ENCODE measurements around the gene COQ2. TPM values are rescaled to one million over a fixed set of nuclear protein-coding genes. Genes with fewer than 3 reads are reported as not detected.

COQ2 gene
- total RNA-seq, 2 experiments from 2014 or later = 12.1 to 14.4 TPM

- H3K79me2 ChIP-seq (ENCODE audit: insufficient read depth, low read depth, low read length) = no peaks in the 10 kb centered on the region
- intact Hi-C loops (cut with micrococcal nuclease; ENCODE audit: unreplicated experiment) = no loop called here
- DNase-seq (ENCODE audit: low spot score) = no peak
- no peak overlapping the region for H3K4me3 ChIP-seq (ENCODE audit: low read depth, low read length, poor library complexity, severe bottlenecking)
- H3K9me3 ChIP-seq (ENCODE audit: low read length) = no peaks in the 10 kb centered on the region
- no TSS peak for BruUV-seq (replicated peaks)
- CTCF ChIA-PET (ENCODE audit: unreplicated experiment) = no interaction called here
- peaks cover 36% of the 10 kb centered on the region for H3K36me3 ChIP-seq (ENCODE audit: insufficient read depth, low read length)
- no peak overlapping the region for H3K4me2 ChIP-seq (ENCODE audit: low read length)
- no peak overlapping the region for H3K27ac ChIP-seq (ENCODE audit: low read depth, low read length, poor library complexity, severe bottlenecking)
- H2AFZ ChIP-seq (ENCODE audit: low read length) = no peak overlapping the region
- POLR2A ChIA-PET = interaction anchor here (0.6 kb wide), 1 partner anchor 31 kb away, joined by 3 read pairs; no protein-coding TSS in a partner anchor
- H4K20me1 ChIP-seq (ENCODE audit: insufficient read depth, low read length) = no peaks in the 10 kb centered on the region
- no peaks in the 10 kb centered on the region for H3K9me2 ChIP-seq (ENCODE audit: insufficient read depth, low read length)
- TF ChIP-seq EZH2phosphoT487 (IDR thresholded peaks at IDR 0.05; ENCODE audit: borderline replicate concordance, low read depth, low read length) (no peak), CTCF (conservative IDR thresholded peaks at IDR 0.05; ENCODE audit: low read length) (no peak)
- peaks cover 40% of the 10 kb centered on the region for H3K4me1 ChIP-seq (ENCODE audit: insufficient read depth, low read length, poor library complexity, severe bottlenecking)
These were observed 25.0 kb downstream of the COQ2 start for GRCh38 chr4:83259586-83259985.

DNA sequence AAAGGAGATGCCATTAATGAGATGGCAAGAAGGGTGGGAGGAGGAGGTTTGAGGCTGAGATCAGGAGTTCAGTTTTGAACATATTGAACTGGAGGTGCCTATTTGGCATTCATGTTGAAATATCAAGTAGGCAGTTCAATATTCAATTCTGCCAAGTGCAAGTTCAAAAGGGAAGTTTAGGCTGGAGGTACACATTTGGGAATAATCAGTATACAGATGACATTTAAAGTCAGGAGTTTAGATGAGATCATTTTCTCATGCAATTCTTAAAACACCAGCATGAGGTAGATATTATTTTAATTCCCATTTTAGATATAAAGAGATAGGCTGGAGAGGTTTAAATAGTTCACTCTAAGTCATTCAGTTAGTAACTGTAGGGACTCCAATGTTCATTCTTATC is 26.1 kb downstream of the COQ2 start:
- POLR2A ChIA-PET = interaction anchor here (0.6 kb wide), 1 partner anchor 17 kb away, joined by 4 read pairs; no protein-coding TSS in a partner anchor
- peaks cover 32% of the 10 kb centered on the region for H3K36me3 ChIP-seq (ENCODE audit: insufficient read depth, low read length)
- intact Hi-C loops (cut with micrococcal nuclease; ENCODE audit: unreplicated experiment) = no loop called here
- H3K4me3 ChIP-seq (ENCODE audit: low read depth, low read length, poor library complexity, severe bottlenecking) = no peak overlapping the region
- H3K4me2 ChIP-seq (ENCODE audit: low read length) = no peak overlapping the region
- H3K9me2 ChIP-seq (ENCODE audit: insufficient read depth, low read length) = no peaks in the 10 kb centered on the region
- CTCF ChIA-PET (ENCODE audit: unreplicated experiment) = no interaction called here
- H3K4me1 ChIP-seq (ENCODE audit: insufficient read depth, low read length, poor library complexity, severe bottlenecking) = peaks cover 42% of the 10 kb centered on the region
- DNase-seq (ENCODE audit: low spot score) = no peak
- H3K79me2 ChIP-seq (ENCODE audit: insufficient read depth, low read depth, low read length) = no peaks in the 10 kb centered on the region
- no peaks in the 10 kb centered on the region for H3K9me3 ChIP-seq (ENCODE audit: low read length)
- H3K27ac ChIP-seq (ENCODE audit: low read depth, low read length, poor library complexity, severe bottlenecking) = no peak overlapping the region
- TF ChIP-seq EZH2phosphoT487 (IDR thresholded peaks at IDR 0.05; ENCODE audit: borderline replicate concordance, low read depth, low read length) = no peak
- TF ChIP-seq CTCF (conservative IDR thresholded peaks at IDR 0.05; ENCODE audit: low read length) = no peak
- H4K20me1 ChIP-seq (ENCODE audit: insufficient read depth, low read length) = no peaks in the 10 kb centered on the region
- no peak overlapping the region for H2AFZ ChIP-seq (ENCODE audit: low read length)
- no TSS peak for BruUV-seq (replicated peaks)

DNA sequence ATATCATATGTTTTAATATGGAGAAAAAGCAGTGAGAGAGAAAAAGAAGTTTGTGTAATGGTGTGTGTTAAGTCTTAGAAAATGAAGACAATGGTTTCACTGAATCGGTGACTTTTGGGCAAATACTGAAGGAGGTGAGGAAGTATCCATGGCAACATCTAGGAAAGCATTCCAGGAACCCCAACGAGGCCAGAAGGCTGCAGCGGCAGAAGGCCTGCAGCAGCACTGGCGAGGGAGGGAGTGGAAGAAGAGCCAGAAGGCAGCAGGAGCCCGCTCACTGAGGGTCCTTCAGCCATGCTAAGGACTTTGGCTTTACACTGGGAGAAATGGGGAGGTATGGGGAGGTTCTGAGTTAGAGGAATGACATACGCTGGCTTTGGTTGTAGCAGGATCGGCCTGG is 26.8 kb downstream of the COQ2 start:
- no peaks in the 10 kb centered on the region for H3K9me3 ChIP-seq (ENCODE audit: low read length)
- H3K36me3 ChIP-seq (ENCODE audit: insufficient read depth, low read length) = peaks cover 26% of the 10 kb centered on the region
- H2AFZ ChIP-seq (ENCODE audit: low read length) = no peak overlapping the region
- no peak for TF ChIP-seq CTCF (conservative IDR thresholded peaks at IDR 0.05; ENCODE audit: low read length)
- no peak for TF ChIP-seq EZH2phosphoT487 (IDR thresholded peaks at IDR 0.05; ENCODE audit: borderline replicate concordance, low read depth, low read length)
- ChIA-PET CTCF (ENCODE audit: unreplicated experiment) (no interaction called here), POLR2A (interaction anchor here (0.7 kb wide), 3 partner anchors 142 to 1408 kb away, joined by 5 to 7 read pairs (median 5); no protein-coding TSS in a partner anchor)
- H3K4me1 ChIP-seq (ENCODE audit: insufficient read depth, low read length, poor library complexity, severe bottlenecking) = peaks cover 49% of the 10 kb centered on the region
- no peaks in the 10 kb centered on the region for H4K20me1 ChIP-seq (ENCODE audit: insufficient read depth, low read length)
- no TSS peak for BruUV-seq (replicated peaks)
- H3K4me2 ChIP-seq (ENCODE audit: low read length) = no peak overlapping the region
- intact Hi-C loops (cut with micrococcal nuclease; ENCODE audit: unreplicated experiment) = loop anchor here (2.0 kb wide), 1 partner anchor 147 kb away; no protein-coding TSS in a partner anchor
- no peaks in the 10 kb centered on the region for H3K79me2 ChIP-seq (ENCODE audit: insufficient read depth, low read depth, low read length)
- H3K4me3 ChIP-seq (ENCODE audit: low read depth, low read length, poor library complexity, severe bottlenecking) = no peak overlapping the region
- DNase-seq (ENCODE audit: low spot score) = no peak
- no peaks in the 10 kb centered on the region for H3K9me2 ChIP-seq (ENCODE audit: insufficient read depth, low read length)
- no peak overlapping the region for H3K27ac ChIP-seq (ENCODE audit: low read depth, low read length, poor library complexity, severe bottlenecking)
